GM18498 (cell line): ENCODE data around the gene CD200R1L.
A peak's percentile ranks its signal among the peaks of the same experiment; 100 is the strongest.

Source experiments
- ATAC-seq: cut with Tn5 transposase; IDR thresholded peaks from one replicate; pipeline ENCODE4 v1.9.1; 2021; ENCODE audit warnings: mild to moderate bottlenecking, moderate library complexity; ENCODE audit not compliant: unreplicated experiment

The CD200R1L gene

DNA sequence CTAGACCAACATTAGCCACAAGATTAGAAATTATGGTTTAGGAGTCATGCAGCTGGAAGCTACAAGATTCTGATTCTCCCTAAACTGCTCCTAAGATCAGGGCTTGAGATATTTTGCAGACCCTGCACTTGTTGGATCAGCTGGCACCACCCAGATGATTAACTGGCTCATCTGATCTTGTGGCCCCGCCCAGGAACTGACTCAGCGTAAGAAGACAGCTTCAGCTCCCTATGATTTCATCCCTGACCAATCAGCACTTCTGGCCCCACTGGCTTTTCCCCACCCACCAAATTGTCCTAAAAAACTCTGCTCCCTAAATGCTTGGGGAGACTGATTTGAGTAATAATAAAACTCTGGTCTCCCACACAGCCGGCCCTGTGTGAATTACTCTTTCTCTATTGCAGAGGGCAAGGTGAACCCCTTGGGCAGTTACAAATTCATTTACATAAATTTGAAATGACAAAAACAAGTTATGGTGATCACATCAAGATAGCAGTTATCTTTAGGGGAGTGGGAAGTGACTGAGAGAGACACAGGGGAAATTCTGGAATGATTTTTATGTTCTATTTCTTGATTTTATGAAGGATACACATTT, 76.5 kb downstream of the CD200R1L start:
- ATAC-seq = no peak

DNA sequence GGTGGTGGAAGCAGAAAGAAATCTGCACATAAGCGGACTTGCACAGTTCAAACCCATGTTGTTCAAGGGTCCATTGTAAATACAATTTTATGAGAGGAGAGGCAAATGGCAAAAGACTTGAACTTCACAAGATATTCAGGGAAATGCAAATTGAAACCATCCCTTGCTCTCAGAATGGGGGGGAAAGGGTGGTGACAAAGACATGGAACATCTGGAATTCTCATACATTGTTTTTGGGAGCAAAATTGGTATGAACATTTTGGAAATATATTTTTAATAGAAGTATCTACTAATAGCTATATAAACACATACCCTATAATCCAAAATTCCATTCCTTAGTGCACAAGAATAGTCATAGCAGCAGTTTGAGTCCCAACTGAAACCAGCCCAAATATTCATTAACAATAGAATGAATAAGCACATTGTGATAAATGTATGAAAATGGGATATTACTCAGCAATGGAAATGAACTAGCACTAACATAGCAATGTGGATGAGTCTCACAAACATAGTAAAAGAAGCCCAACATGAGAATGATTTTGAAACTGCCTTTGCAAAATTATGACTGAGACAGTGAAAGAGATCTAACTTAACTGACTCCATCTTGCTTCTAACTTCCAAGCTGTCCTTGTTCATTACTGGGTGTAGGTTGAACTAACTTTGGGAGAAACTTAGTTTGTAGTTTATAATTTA, 77.2 kb downstream of the CD200R1L start:
- no peak for ATAC-seq

DNA sequence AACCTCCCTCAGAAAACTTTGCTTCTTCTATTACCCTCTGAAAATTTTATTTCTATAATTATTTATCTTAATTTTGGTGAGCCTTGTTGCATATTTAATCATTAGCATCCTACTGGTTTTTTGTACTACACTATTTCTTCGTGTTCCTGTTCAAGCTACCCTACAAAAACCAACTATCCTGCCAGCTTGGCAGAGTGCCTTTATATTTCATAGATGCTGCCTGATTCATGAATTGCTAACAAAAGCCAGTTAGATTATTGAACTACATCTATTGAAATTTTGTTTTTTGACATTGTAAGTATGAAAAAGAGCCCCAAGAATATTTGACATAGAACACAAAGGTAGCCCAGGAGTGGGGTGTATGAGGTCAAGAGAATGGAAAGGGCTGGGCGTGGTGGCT, 78.9 kb downstream of the CD200R1L start:
- ATAC-seq = no peak

- ATAC-seq = peak; percentile 78
These were observed 79.5 kb downstream of the CD200R1L start for GRCh38 chr3:112767177-112767576.
